MCF 10A (cell line): ENCODE measurements around the gene OR8I2. TPM values are rescaled to one million over a fixed set of nuclear protein-coding genes. Genes with fewer than 3 reads are reported as not detected.
"Not testable (repeated sequence)": the region's sequence is repeated elsewhere in the genome, so short reads cannot be mapped to it uniquely, and the experiment has no call there.

Experiments used
- BruUV-seq: library from RNA; stranded (reverse); fragments of 400-500 nt; replicated peaks from 2 replicates; lab custom pipeline; 2021; lab: Mats Ljungman, UMichigan
- CTCF ChIA-PET: fragments of 300-600 bp; sonication (Branson Sonifier 250); formaldehyde crosslinking; extraction: SDS; loops from one replicate; lab custom pipeline; 2021; ENCODE audit warnings: antibody characterized with exemption, inconsistent platforms; lab: Yijun Ruan, JAX
- POLR2A ChIA-PET: fragments of 300-600, 350-650 bp; sonication (Branson Sonifier 250); formaldehyde crosslinking; extraction: SDS; loops from one replicate; lab custom pipeline; 2020; ENCODE audit warnings: antibody characterized with exemption, inconsistent platforms; lab: Yijun Ruan, JAX
- DNase-seq: peaks from one replicate; pipeline ENCODE4 v3.0.0-alpha.2; 2018; ENCODE audit not compliant: unreplicated experiment
- H3K27ac Mint-ChIP-seq: one replicate; pipeline ENCODE4 v1.8.0; 2022; ENCODE audit warnings: mild to moderate bottlenecking, low read depth, mixed read lengths; ENCODE audit not compliant: unreplicated experiment
- H3K27me3 Mint-ChIP-seq: one replicate; pipeline ENCODE4 v1.8.0; 2022; ENCODE audit warnings: mixed read lengths; ENCODE audit not compliant: insufficient read depth, unreplicated experiment
- H3K36me3 Mint-ChIP-seq: one replicate; pipeline ENCODE4 v1.8.0; 2022; ENCODE audit warnings: mild to moderate bottlenecking, moderate library complexity, mixed read lengths; ENCODE audit not compliant: insufficient read depth, unreplicated experiment
- H3K4me1 Mint-ChIP-seq: one replicate; pipeline ENCODE4 v1.8.0; 2022; ENCODE audit warnings: mixed read lengths; ENCODE audit not compliant: insufficient read depth, unreplicated experiment
- H3K4me3 Mint-ChIP-seq: one replicate; pipeline ENCODE4 v1.8.0; 2022; ENCODE audit warnings: mild to moderate bottlenecking, moderate library complexity, mixed read lengths; ENCODE audit not compliant: unreplicated experiment
- H3K9me3 Mint-ChIP-seq: one replicate; pipeline ENCODE4 v1.8.0; 2022; ENCODE audit warnings: mixed read lengths; ENCODE audit not compliant: unreplicated experiment
- intact Hi-C: fragments of 100-400 bp; cut with micrococcal nuclease; formaldehyde crosslinking; loops from 2 replicates; pipeline ENCODE4 v1.14.1; 2022
- total RNA-seq: library from RNA; stranded (reverse); gene quantifications from 2 replicates; pipeline ENCODE4 v1.2.3, GENCODE V29; 2022
- TF ChIP-seq, protein P1 (sequence below): fragments of 200-600 bp; IDR thresholded peaks from one replicate; pipeline ENCODE4 v1.8.0; 2022; ENCODE audit warnings: antibody characterized with exemption, mild to moderate bottlenecking; ENCODE audit not compliant: unreplicated experiment

OR8I2 gene
- total RNA-seq, 1 experiment from 2014 or later: not detected

DNA sequence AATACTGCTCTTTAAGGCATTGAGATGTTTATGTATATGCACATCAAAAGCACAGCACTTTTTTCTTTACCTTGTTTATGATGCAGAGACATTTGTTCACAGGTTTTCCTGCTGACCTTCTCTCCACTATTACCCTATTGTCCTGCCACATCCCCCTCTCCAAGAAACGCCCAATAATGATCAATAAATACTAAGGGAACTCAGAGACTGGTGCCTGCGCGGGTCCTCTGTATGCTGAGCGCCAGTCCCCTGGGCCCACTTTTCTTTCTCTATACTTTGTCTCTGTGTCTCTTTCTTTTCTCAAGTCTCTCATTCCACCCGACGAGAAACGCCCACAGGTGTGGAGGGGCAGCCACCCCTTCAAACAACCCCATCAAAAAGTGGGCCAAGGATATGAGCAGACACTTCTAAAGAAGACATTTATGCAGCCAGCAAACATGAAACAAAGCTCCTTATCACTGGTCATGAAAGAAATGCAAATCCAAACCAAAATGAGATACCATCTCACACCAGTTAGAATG is 34.8 kb upstream of the OR8I2 start:
- peaks cover 30% of the 10 kb centered on the region for H3K9me3 Mint-ChIP-seq
- BruUV-seq, CTCF ChIA-PET, intact Hi-C loops, H3K36me3 Mint-ChIP-seq, H3K4me3 Mint-ChIP-seq, H3K27me3 Mint-ChIP-seq, H3K4me1 Mint-ChIP-seq, DNase-seq, H3K27ac Mint-ChIP-seq, POLR2A ChIA-PET: not testable (repeated sequence)

- peaks cover 14% of the 10 kb centered on the region for H3K9me3 Mint-ChIP-seq
- H3K4me3 Mint-ChIP-seq: no peak overlapping the region
- ChIA-PET POLR2A (no interaction called here), CTCF (interaction anchor here (0.5 to 0.7 kb wide), 3 partner anchors 13 to 1072 kb away, joined by 3 read pairs; no protein-coding TSS in a partner anchor)
- H3K36me3 Mint-ChIP-seq: no peaks in the 10 kb centered on the region
- TF ChIP-seq, protein P1, sequence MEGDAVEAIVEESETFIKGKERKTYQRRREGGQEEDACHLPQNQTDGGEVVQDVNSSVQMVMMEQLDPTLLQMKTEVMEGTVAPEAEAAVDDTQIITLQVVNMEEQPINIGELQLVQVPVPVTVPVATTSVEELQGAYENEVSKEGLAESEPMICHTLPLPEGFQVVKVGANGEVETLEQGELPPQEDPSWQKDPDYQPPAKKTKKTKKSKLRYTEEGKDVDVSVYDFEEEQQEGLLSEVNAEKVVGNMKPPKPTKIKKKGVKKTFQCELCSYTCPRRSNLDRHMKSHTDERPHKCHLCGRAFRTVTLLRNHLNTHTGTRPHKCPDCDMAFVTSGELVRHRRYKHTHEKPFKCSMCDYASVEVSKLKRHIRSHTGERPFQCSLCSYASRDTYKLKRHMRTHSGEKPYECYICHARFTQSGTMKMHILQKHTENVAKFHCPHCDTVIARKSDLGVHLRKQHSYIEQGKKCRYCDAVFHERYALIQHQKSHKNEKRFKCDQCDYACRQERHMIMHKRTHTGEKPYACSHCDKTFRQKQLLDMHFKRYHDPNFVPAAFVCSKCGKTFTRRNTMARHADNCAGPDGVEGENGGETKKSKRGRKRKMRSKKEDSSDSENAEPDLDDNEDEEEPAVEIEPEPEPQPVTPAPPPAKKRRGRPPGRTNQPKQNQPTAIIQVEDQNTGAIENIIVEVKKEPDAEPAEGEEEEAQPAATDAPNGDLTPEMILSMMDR: no peak
- no peaks in the 10 kb centered on the region for H3K4me1 Mint-ChIP-seq
- BruUV-seq: no TSS peak
- DNase-seq: no peak
- intact Hi-C loops: no loop called here
- H3K27me3 Mint-ChIP-seq: no peaks in the 10 kb centered on the region
- H3K27ac Mint-ChIP-seq: no peak overlapping the region
Measured at GRCh38 chr11:56066980-56067379, 26.1 kb upstream of the OR8I2 start.

DNA sequence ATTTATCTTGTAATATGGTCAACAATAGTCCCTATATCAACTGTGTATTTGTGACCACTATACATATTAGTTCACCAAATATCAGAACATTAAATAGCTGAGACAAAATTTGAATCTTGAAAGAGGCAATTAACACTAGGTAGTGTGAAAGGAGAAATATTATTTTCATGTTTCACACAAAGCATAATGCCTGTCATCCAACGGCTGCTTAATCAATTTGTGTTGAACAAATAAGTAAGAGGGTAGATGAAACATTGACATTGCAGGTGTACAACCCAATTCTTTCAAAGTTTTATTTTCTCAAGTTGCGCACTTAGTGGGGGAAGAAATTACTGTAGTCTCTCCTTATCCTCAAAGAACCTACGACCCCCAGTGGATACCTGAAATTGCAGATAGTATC is 3.4 kb upstream of the OR8I2 start:
- TF ChIP-seq, protein P1: peak; percentile 26
- H3K36me3 Mint-ChIP-seq: no peaks in the 10 kb centered on the region
- no peak overlapping the region for H3K4me3 Mint-ChIP-seq
- ChIA-PET POLR2A (no interaction called here), CTCF (interaction anchor here (0.5 to 1.1 kb wide), 10 partner anchors 65 to 1160 kb away, joined by 3 to 5 read pairs (median 3); no protein-coding TSS in a partner anchor)
- DNase-seq: no peak
- no peaks in the 10 kb centered on the region for H3K4me1 Mint-ChIP-seq
- no peaks in the 10 kb centered on the region for H3K9me3 Mint-ChIP-seq
- no peaks in the 10 kb centered on the region for H3K27me3 Mint-ChIP-seq
- no TSS peak for BruUV-seq
- H3K27ac Mint-ChIP-seq: no peak overlapping the region
- intact Hi-C loops: loop anchor here (1.0 kb wide), 1 partner anchor 147 kb away; no protein-coding TSS in a partner anchor

DNA sequence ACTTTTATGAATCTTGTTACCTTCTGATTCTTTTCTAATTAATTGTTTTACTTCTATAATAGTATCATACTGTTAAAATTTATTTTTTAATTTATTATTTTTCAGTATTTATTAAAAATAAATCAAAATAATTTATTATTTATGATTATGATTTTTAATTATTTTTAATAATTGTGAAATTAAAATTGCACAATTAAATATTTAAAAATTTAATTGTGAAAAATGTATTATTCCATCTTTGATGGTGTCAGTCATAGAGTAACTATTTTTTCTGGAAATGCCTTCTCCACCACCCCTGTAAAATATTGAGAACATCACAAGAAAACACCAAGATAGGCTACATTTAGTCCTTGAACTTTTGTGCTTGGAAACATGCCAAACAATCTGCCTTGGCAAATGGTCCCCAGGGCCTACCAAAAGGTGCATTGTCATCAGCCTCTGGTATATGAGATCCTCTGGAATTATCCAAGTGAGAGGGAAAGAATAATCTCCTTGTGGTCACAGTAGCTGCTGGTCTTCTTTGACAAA is 10.2 kb downstream of the OR8I2 start, which contains the start of gene OR8H2:
TSS of gene OR8H2 (plus strand) at position 478 of the 528 bp plus-strand sequence. CDS start 1,356 bp downstream, outside the sequence.
- no peak for DNase-seq
- Mint-ChIP-seq H3K9me3 (peaks cover 18% of the 10 kb centered on the region), H3K4me1 (no peaks in the 10 kb centered on the region), H3K27me3 (no peaks in the 10 kb centered on the region), H3K27ac (no peak within 1 kb of the TSS), H3K36me3 (no peaks in the 10 kb centered on the region), H3K4me3 (no peak within 1 kb of the TSS)
- CTCF ChIA-PET: no interaction called here
- POLR2A ChIA-PET: no interaction called here
- intact Hi-C loops: no loop called here
- TF ChIP-seq, protein P1: no peak
- no TSS peak for BruUV-seq
